Measurements from ENCODE around the gene AMIGO3. TPM values are rescaled to one million over a fixed set of nuclear protein-coding genes. Genes with fewer than 3 reads are reported as not detected.

Gene AMIGO3
- total RNA-seq, 4 donors from 2014 or later, result 0.22 to 1.1 (median 0.68) TPM; not detected in 1

GRCh38 chr3:49700453-49701128, 18.9 kb downstream of the AMIGO3 start:
- TF ChIP-seq CTCF (IDR thresholded peaks at IDR 0.05; ENCODE audit: low read depth), result no peak

- TF ChIP-seq CTCF (IDR thresholded peaks at IDR 0.05; ENCODE audit: low read depth), result no peak
These were observed 19.5 kb downstream of the AMIGO3 start for GRCh38 chr3:49700014-49700413.

GRCh38 chr3:49699281-49699979, 20.1 kb downstream of the AMIGO3 start:
- no peak for TF ChIP-seq CTCF (IDR thresholded peaks at IDR 0.05; ENCODE audit: low read depth)

GRCh38 chr3:49689046-49689907, 30.2 kb downstream of the AMIGO3 start, which contains the start of the genes MST1 and RNF123:
Gene MST1, minus strand, starts transcription at chr3:49689474. Its CDS starts 783 bp downstream, at chr3:49688691.
Gene RNF123, plus strand, starts transcription at chr3:49689557. Its CDS starts 1,609 bp downstream, at chr3:49691166.
- TF ChIP-seq CTCF (IDR thresholded peaks at IDR 0.05; ENCODE audit: low read depth), result no peak

- no peak for TF ChIP-seq CTCF (IDR thresholded peaks at IDR 0.05; ENCODE audit: low read depth)
These were observed 36.3 kb downstream of the AMIGO3 start for GRCh38 chr3:49683162-49683561.

GRCh38 chr3:49681543-49681942, 37.9 kb downstream of the AMIGO3 start:
- TF ChIP-seq CTCF (IDR thresholded peaks at IDR 0.05; ENCODE audit: low read depth), result no peak

GRCh38 chr3:49681232-49681522, 38.3 kb downstream of the AMIGO3 start:
- TF ChIP-seq CTCF (IDR thresholded peaks at IDR 0.05; ENCODE audit: low read depth), result no peak
